ENCODE measurements around the gene ZSCAN12. TPM values are rescaled to one million over a fixed set of nuclear protein-coding genes. Genes with fewer than 3 reads are reported as not detected.

Gene ZSCAN12
- polyA plus RNA-seq, 1 donor (not counting 4 experiments of a cell fraction or from before 2014, with no cell fraction given): 4.0 TPM

GRCh38 chr6:28349892-28350737, 49.4 kb downstream of the ZSCAN12 start, which contains the start of gene ZKSCAN3:
Gene ZKSCAN3, plus strand, starts transcription at chr6:28349947. Its CDS starts 9,640 bp downstream, at chr6:28359587.
- DNase-seq (ENCODE audit: low read depth, low spot score): peak; percentile 32
- peaks cover 3% of the 10 kb centered on the region for H3K9me1 ChIP-seq (ENCODE audit: control insufficient read depth, extremely low read depth, insufficient read depth, low read length)

GRCh38 chr6:28349344-28349891, 50.1 kb downstream of the ZSCAN12 start:
- Histone ChIP-seq H3K79me2 (ENCODE audit: control insufficient read depth, insufficient read depth, low read length) (peaks cover 34% of the 10 kb centered on the region), H3K9me1 (ENCODE audit: control insufficient read depth, extremely low read depth, insufficient read depth, low read length) (no peaks in the 10 kb centered on the region), H3K4me2 (ENCODE audit: control insufficient read depth, extremely low read depth, insufficient read depth, low read depth, low read length) (peak overlapping the region; percentile 91), H3K4me1 (ENCODE audit: control insufficient read depth, extremely low read depth, insufficient read depth, low read length) (peaks cover 18% of the 10 kb centered on the region), H3K9me3 (ENCODE audit: control insufficient read depth, low read depth, low read length) (no peaks in the 10 kb centered on the region), H2AFZ (ENCODE audit: control insufficient read depth, low read length) (peak overlapping the region; percentile 81), H3K4me3 (ENCODE audit: control insufficient read depth in 2 of 3, extremely low read depth in 1 of 3, insufficient read depth in 2 of 3, low read depth in 1 of 3, low read length in 3 of 3) (peak overlapping the region; percentile 75 to 95 (median 90)), H3K27ac (ENCODE audit: control insufficient read depth, insufficient read depth, low read length) (peak overlapping the region; percentile 75), H4K20me1 (ENCODE audit: control insufficient read depth, extremely low read depth, insufficient read depth, low read length) (no peaks in the 10 kb centered on the region), H3K9ac (ENCODE audit: control insufficient read depth, extremely low read depth, insufficient read depth, low read length) (peak overlapping the region; percentile 81), H3K27me3 (ENCODE audit: control insufficient read depth, extremely low read depth, insufficient read depth, low read length) (no peaks in the 10 kb centered on the region), H3K36me3 (ENCODE audit: control insufficient read depth in 2 of 2, extremely low read depth in 1 of 2, insufficient read depth in 2 of 2, low read length in 2 of 2) (no peaks in the 10 kb centered on the region)
- no peak for FAIRE-seq
- dilution Hi-C loops (cut with MboI; ENCODE audit: extremely low pct_ligation_motif_present, low sequenced_read_pairs): no loop called here
- DNase-seq (ENCODE audit: low read depth, low spot score): no peak
- TF ChIP-seq EZH2 (IDR thresholded peaks at IDR 0.05; ENCODE audit: low read length) (no peak), CTCF (optimal IDR thresholded peaks at IDR 0.05 in 1 of 3, IDR thresholded peaks at IDR 0.05 in 1 of 3, conservative IDR thresholded peaks at IDR 0.05 in 1 of 3; ENCODE audit: extremely low read depth in 1 of 3, insufficient read depth in 2 of 3, low read length in 3 of 3) (no peak)

More at GRCh38 chr6:28349892-28350737, 49.4 kb downstream of the ZSCAN12 start, which contains the start of gene ZKSCAN3:
- Histone ChIP-seq H3K4me2 (ENCODE audit: control insufficient read depth, extremely low read depth, insufficient read depth, low read depth, low read length) (peak within 1 kb of the TSS; percentile 91), H3K9me3 (ENCODE audit: control insufficient read depth, low read depth, low read length) (no peaks in the 10 kb centered on the region), H3K36me3 (ENCODE audit: control insufficient read depth in 2 of 2, extremely low read depth in 1 of 2, insufficient read depth in 2 of 2, low read length in 2 of 2) (no peaks in the 10 kb centered on the region), H3K4me1 (ENCODE audit: control insufficient read depth, extremely low read depth, insufficient read depth, low read length) (peaks cover 25% of the 10 kb centered on the region), H3K27ac (ENCODE audit: control insufficient read depth, insufficient read depth, low read length) (peak within 1 kb of the TSS; percentile 75), H2AFZ (ENCODE audit: control insufficient read depth, low read length) (peak within 1 kb of the TSS; percentile 81), H3K4me3 (ENCODE audit: control insufficient read depth in 2 of 3, extremely low read depth in 1 of 3, insufficient read depth in 2 of 3, low read depth in 1 of 3, low read length in 3 of 3) (peak within 1 kb of the TSS; percentile 75 to 95 (median 90)), H3K9ac (ENCODE audit: control insufficient read depth, extremely low read depth, insufficient read depth, low read length) (peak within 1 kb of the TSS; percentile 81), H3K79me2 (ENCODE audit: control insufficient read depth, insufficient read depth, low read length) (peaks cover 36% of the 10 kb centered on the region), H3K27me3 (ENCODE audit: control insufficient read depth, extremely low read depth, insufficient read depth, low read length) (no peaks in the 10 kb centered on the region), H4K20me1 (ENCODE audit: control insufficient read depth, extremely low read depth, insufficient read depth, low read length) (no peaks in the 10 kb centered on the region)
- peak; percentile 63 for FAIRE-seq
- dilution Hi-C loops (cut with MboI; ENCODE audit: extremely low pct_ligation_motif_present, low sequenced_read_pairs): no loop called here
- TF ChIP-seq EZH2 (IDR thresholded peaks at IDR 0.05; ENCODE audit: low read length): no peak

Data from keratinocyte (primary cell).